H1 (cell line): ENCODE data around the gene INF2. TPM values are rescaled to one million over a fixed set of nuclear protein-coding genes. Genes with fewer than 3 reads are reported as not detected.

ENCODE experiments used
- CTCF ChIA-PET: fragments of 300-600 bp; sonication (Branson Sonifier 250); formaldehyde crosslinking; loops from one replicate; lab custom pipeline; 2021; ENCODE audit not compliant: partially characterized antibody; lab: Charles Lee
- POLR2A ChIA-PET: fragments of 300-600 bp; sonication (Branson Sonifier 250); formaldehyde crosslinking; loops from one replicate; lab custom pipeline; 2021; ENCODE audit warnings: inconsistent platforms; ENCODE audit not compliant: partially characterized antibody; lab: Charles Lee
- DNase-seq, 2 experiments: peaks; one replicate each; pipeline versions ENCODE4 v3.0.0 to v3.0.0-alpha.2; 2010 to 2022; ENCODE audit warnings: low spot score in 2 of 2, low read depth in 1 of 2, mixed read lengths in 1 of 2
- FAIRE-seq: peaks from 2 replicates; lab custom pipeline; 2011; peaks lifted over from hg19 to GRCh38; lab: Jason Lieb, UNC
- H2AFZ ChIP-seq: 2 replicates; pipeline ENCODE4 v1.8.1; 2012; ENCODE audit warnings: low read length, inconsistent platforms
- H2AK5ac ChIP-seq: 2 replicates; pipeline ENCODE4 v1.6.1; 2013; ENCODE audit warnings: low read depth, low read length
- H2BK120ac ChIP-seq: replicated peaks from 2 replicates; pipeline ENCODE3; 2013; ENCODE audit warnings: low read depth, low read length, inconsistent platforms
- H2BK12ac ChIP-seq: 2 replicates; pipeline ENCODE4 v1.6.1; 2013; ENCODE audit warnings: low read depth, low read length
- H2BK15ac ChIP-seq: 2 replicates; pipeline ENCODE4 v1.6.1; 2013; ENCODE audit warnings: low read length
- H2BK20ac ChIP-seq: 2 replicates; pipeline ENCODE4 v1.6.1; 2013; ENCODE audit warnings: low read length
- H2BK5ac ChIP-seq: 2 replicates; pipeline ENCODE4 v1.6.1; 2013; ENCODE audit warnings: low read depth, low read length
- H3K14ac ChIP-seq: 2 replicates; pipeline ENCODE4 v1.6.1; 2013; ENCODE audit warnings: inconsistent platforms; ENCODE audit not compliant: insufficient read length
- H3K18ac ChIP-seq: 2 replicates; pipeline ENCODE4 v1.6.1; 2013; ENCODE audit warnings: low read length; ENCODE audit errors: extremely low read depth
- H3K23ac ChIP-seq: 2 replicates; pipeline ENCODE4 v1.6.1; 2013; ENCODE audit warnings: inconsistent platforms; ENCODE audit not compliant: insufficient read length
- H3K23me2 ChIP-seq: 2 replicates; pipeline ENCODE4 v1.6.1; 2013; ENCODE audit warnings: low read depth, low read length
- H3K27ac ChIP-seq: 2 replicates; pipeline ENCODE4 v1.6.1; 2011; ENCODE audit warnings: low read depth, low read length, inconsistent platforms
- H3K27me3 ChIP-seq, 4 experiments: replicated peaks in 1 of 4; 1 replicate in 1 of 4; 2 replicates in 3 of 4; pipeline versions ENCODE4 v1.6.1 to v1.8.1; 2011 to 2013; ENCODE audit warnings: low read length in 3 of 4, mild to moderate bottlenecking in 3 of 4, inconsistent platforms in 2 of 4, mixed read lengths in 2 of 4, moderate library complexity in 1 of 4; ENCODE audit not compliant: control insufficient read depth in 3 of 4, insufficient read depth in 3 of 4; ENCODE audit errors: extremely low read depth in 1 of 4
- H3K36me3 ChIP-seq, 4 experiments: 2 replicates each; pipeline versions ENCODE4 v1.6.1 to v1.8.1; 2011 to 2013; ENCODE audit warnings: mild to moderate bottlenecking in 4 of 4, low read length in 3 of 4, moderate library complexity in 2 of 4, control low read depth in 1 of 4, inconsistent platforms in 1 of 4; ENCODE audit not compliant: insufficient read depth in 4 of 4, control insufficient read depth in 2 of 4
- H3K4ac ChIP-seq: replicated peaks from 2 replicates; pipeline ENCODE3; 2013; ENCODE audit warnings: low read length, low read depth, mixed read lengths, inconsistent platforms; ENCODE audit not compliant: insufficient read length
- H3K4me1 ChIP-seq, 4 experiments: replicated peaks in 1 of 4; 1 replicate in 1 of 4; 2 replicates in 3 of 4; pipeline versions ENCODE4 v1.6.1 to v1.8.1; 2011 to 2013; ENCODE audit warnings: low read length in 3 of 4, inconsistent platforms in 2 of 4, mixed read lengths in 1 of 4; ENCODE audit not compliant: insufficient read depth in 4 of 4, control insufficient read depth in 3 of 4
- H3K4me2 ChIP-seq, 2 experiments: 2 replicates each; pipeline versions ENCODE4 v1.6.1 to v1.8.1; 2011 to 2013; ENCODE audit warnings: low read depth in 2 of 2, low read length in 2 of 2, control low read depth in 1 of 2, inconsistent platforms in 1 of 2, mild to moderate bottlenecking in 1 of 2; ENCODE audit not compliant: insufficient read depth in 1 of 2
- H3K4me3 ChIP-seq, 4 experiments: fragments of 200-600, 300-600 bp in 1 of 4; sonication (generic), shearing (Covaris generic), sonication (Bioruptor Twin) in 1 of 4; 2 replicates each; pipeline versions ENCODE4 v1.5.1 to v1.8.1; 2011 to 2016; ENCODE audit warnings: low read length in 4 of 4, low read depth in 3 of 4, control low read depth in 2 of 4, inconsistent platforms in 2 of 4, mild to moderate bottlenecking in 2 of 4, mixed read lengths in 1 of 4, moderate library complexity in 1 of 4; ENCODE audit not compliant: insufficient read depth in 2 of 4; ENCODE audit errors: extremely low read depth in 1 of 4
- H3K56ac ChIP-seq: replicated peaks from 2 replicates; pipeline ENCODE3; 2013; ENCODE audit warnings: low read depth, mild to moderate bottlenecking, mixed read lengths, low read length, inconsistent platforms; ENCODE audit not compliant: insufficient read length
- H3K79me1 ChIP-seq: 2 replicates; pipeline ENCODE4 v1.6.1; 2013; ENCODE audit warnings: low read depth, low read length, control low read depth
- H3K79me2 ChIP-seq, 2 experiments: 2 replicates each; pipeline versions ENCODE4 v1.6.1 to v1.8.1; 2012 to 2013; ENCODE audit warnings: low read length in 2 of 2, mild to moderate bottlenecking in 2 of 2, inconsistent platforms in 1 of 2; ENCODE audit not compliant: insufficient read depth in 2 of 2, control insufficient read depth in 1 of 2
- H3K9ac ChIP-seq, 4 experiments: replicated peaks in 1 of 4; 1 replicate in 1 of 4; 2 replicates in 3 of 4; pipeline versions ENCODE4 v1.6.1 to v1.8.1; 2011 to 2013; ENCODE audit warnings: low read depth in 3 of 4, low read length in 3 of 4, control low read depth in 2 of 4, mild to moderate bottlenecking in 2 of 4, moderate library complexity in 2 of 4, inconsistent platforms in 1 of 4; ENCODE audit errors: extremely low read depth in 1 of 4
- H3K9me3 ChIP-seq, 2 experiments: 2 replicates each; pipeline versions ENCODE4 v1.6.1 to v1.8.1; 2012 to 2013; ENCODE audit warnings: mild to moderate bottlenecking in 2 of 2, moderate library complexity in 2 of 2, control low read depth in 1 of 2, inconsistent platforms in 1 of 2, low read depth in 1 of 2, low read length in 1 of 2, mixed read lengths in 1 of 2; ENCODE audit not compliant: insufficient read depth in 2 of 2
- H4K20me1 ChIP-seq, 2 experiments: replicated peaks in 1 of 2; 2 replicates each; pipeline versions ENCODE3 to v1.8.1; 2011 to 2013; ENCODE audit warnings: inconsistent platforms in 2 of 2, low read length in 2 of 2, mild to moderate bottlenecking in 1 of 2; ENCODE audit not compliant: insufficient read depth in 2 of 2, control insufficient read depth in 1 of 2
- H4K5ac ChIP-seq: 2 replicates; pipeline ENCODE4 v1.6.1; 2013; ENCODE audit warnings: low read length, low read depth, mixed read lengths, inconsistent platforms; ENCODE audit not compliant: insufficient read length
- H4K8ac ChIP-seq: 2 replicates; pipeline ENCODE4 v1.8.0; 2013; ENCODE audit warnings: mild to moderate bottlenecking, moderate library complexity, low read length, inconsistent platforms; ENCODE audit not compliant: insufficient read depth; ENCODE audit errors: extremely low read depth
- H4K91ac ChIP-seq: replicated peaks from 2 replicates; pipeline ENCODE3; 2013; ENCODE audit warnings: low read length, mixed read lengths, inconsistent platforms; ENCODE audit not compliant: insufficient read length
- BACH1 ChIP-seq: IDR thresholded peaks from 2 replicates; pipeline ENCODE4 v1.6.1; 2012; ENCODE audit warnings: low read length, improper control_type of control experiment
- BCL11A ChIP-seq, 2 experiments: IDR thresholded peaks; one replicate each; pipeline ENCODE4 v1.6.1; 2011; ENCODE audit warnings: low read depth in 2 of 2, low read length in 2 of 2, mild to moderate bottlenecking in 2 of 2
- CREB1 ChIP-seq: IDR thresholded peaks from 2 replicates; pipeline ENCODE4 v1.6.1; 2012; ENCODE audit warnings: inconsistent platforms
- E2F6 ChIP-seq: IDR thresholded peaks from 2 replicates; pipeline ENCODE4 v1.6.1; 2012; ENCODE audit warnings: inconsistent platforms
- KDM1A ChIP-seq: fragments of 200-600, 300-600 bp; sonication (generic); IDR thresholded peaks from 2 replicates; pipeline ENCODE4 v1.7.1; 2016; ENCODE audit warnings: mild to moderate bottlenecking, low read length, borderline replicate concordance
- TAF7 ChIP-seq: optimal IDR thresholded peaks from 2 replicates; pipeline ENCODE3; 2011; ENCODE audit warnings: low read depth, mild to moderate bottlenecking, inconsistent platforms, low read length, moderate library complexity, borderline replicate concordance
- USF2 ChIP-seq: IDR thresholded peaks from 2 replicates; pipeline ENCODE4 v1.6.1; 2011; ENCODE audit warnings: low read length, improper control_type of control experiment
- YY1 ChIP-seq: IDR thresholded peaks from 2 replicates; pipeline ENCODE4 v1.6.1; 2011; ENCODE audit warnings: low read depth, mild to moderate bottlenecking, low read length
- ZNF274 ChIP-seq: IDR thresholded peaks from 2 replicates; pipeline ENCODE4 v1.7.0; 2012; ENCODE audit warnings: low read length, borderline replicate concordance; ENCODE audit errors: extremely low read depth
- WGBS, 2 experiments: shearing (Covaris generic) in 1 of 2; methylation state at CpG; one replicate each; pipeline versions ENCODE4 v1.1.6 to v1.1.7; 2013 to 2015; ENCODE audit warnings: low lambda C conversion rate in 2 of 2, mixed read lengths in 2 of 2, inconsistent platforms in 1 of 2, low coverage in 1 of 2, missing lambda C conversion rate in 1 of 2; ENCODE audit not compliant: insufficient replicate concordance in 2 of 2, insufficient coverage in 1 of 2, insufficient read length in 1 of 2; ENCODE audit errors: extremely low coverage in 1 of 2, missing lambda C conversion rate in 1 of 2; 5-methylcytosine and 5-hydroxymethylcytosine counted together
- polyA plus RNA-seq, 7 experiments: library from polyadenylated mRNA; depleted of rRNA in 3 of 7; stranded (reverse) in 5 of 7; unstranded in 2 of 7; fragments of >200 nt in 5 of 7; fragments of 200-250 nt in 2 of 7; gene quantifications; 1 replicate in 5 of 7; 2 replicates in 1 of 7; 4 replicates in 1 of 7; pipeline versions ENCODE4 v1.2.1 to v1.2.3, GENCODE V29; 2011 to 2013; ENCODE audit warnings: missing spikeins in 2 of 7, mixed read lengths in 2 of 7
- total RNA-seq: library from RNA; stranded (reverse); fragmentation: NEBNext Ultra II Directional; extraction: Animal tissue kit (Norgen Biotek cat#: 25700); gene quantifications from 2 replicates; pipeline ENCODE4 v1.2.1, GENCODE V29; 2021

The INF2 gene
- total and polyA plus RNA-seq, 2 of the 8 experiments (the other 6 are each of a cell fraction or from before 2014, with no cell fraction given) = 29.1 to 59.5 TPM

GRCh38 chr14:104655128-104655848 lies 34.1 kb upstream of the INF2 start:
- no peaks in the 10 kb centered on the region for H4K20me1 ChIP-seq
- no peak overlapping the region for H2AFZ ChIP-seq
- ChIA-PET CTCF (interaction anchor here (0.8 to 1.0 kb wide), 2 partner anchors 11 to 287 kb away, joined by 3 to 4 read pairs; no protein-coding TSS in a partner anchor), POLR2A (interaction anchor here (2.4 kb wide), 1 partner anchor 22 kb away, joined by 8 read pairs; no protein-coding TSS in a partner anchor)
- H3K9me3 ChIP-seq = peaks cover 14 to 29% of the 10 kb centered on the region in 2 experiments
- no peak overlapping the region for H3K9ac ChIP-seq
- H3K23ac ChIP-seq = no peak overlapping the region
- no peak overlapping the region for H2BK20ac ChIP-seq
- H3K27me3 ChIP-seq = 0 out of 7 replicates have a peak, but pooled peaks cover 0 to 6% (median 2%) of the 10 kb centered on the region in 4 experiments
- peaks cover 0 to 8% (median 1%) of the 10 kb centered on the region in 4 experiments; a peak in 3 of 7 replicates for H3K4me1 ChIP-seq
- no peaks in the 10 kb centered on the region for H3K23me2 ChIP-seq
- no peak overlapping the region for H2BK5ac ChIP-seq
- H3K27ac ChIP-seq = no peak overlapping the region
- no peak overlapping the region for H3K4me2 ChIP-seq
- no peak overlapping the region for H3K18ac ChIP-seq
- H3K36me3 ChIP-seq = no peaks in the 10 kb centered on the region
- H2AK5ac ChIP-seq = no peak overlapping the region; the same call in 1 of the 2 replicates
- H4K5ac ChIP-seq = no peak overlapping the region
- H3K14ac ChIP-seq = no peak overlapping the region
- FAIRE-seq = no peak
- no peaks in the 10 kb centered on the region for H3K79me2 ChIP-seq
- H4K91ac ChIP-seq = no peak overlapping the region
- H3K56ac ChIP-seq = no peak overlapping the region
- H3K4me3 ChIP-seq = no peak overlapping the region
- H3K79me1 ChIP-seq = no peaks in the 10 kb centered on the region
- H2BK15ac ChIP-seq = no peak overlapping the region
- WGBS, 2 experiments = 93% methylated on average over 12 of the region's 14 CpGs; no CpG with 5 or more reads in 1 of the 2 experiments
- DNase-seq = no peak
- no peak overlapping the region for H2BK12ac ChIP-seq
- H4K8ac ChIP-seq = no peak overlapping the region
- H2BK120ac ChIP-seq = no peak overlapping the region
- H3K4ac ChIP-seq = no peak overlapping the region
- TF ChIP-seq CREB1 (no peak), ZNF274 (no peak), YY1 (no peak), E2F6 (no peak), KDM1A (no peak), BACH1 (no peak), TAF7 (no peak), USF2 (no peak), BCL11A (IDR thresholded peaks at IDR 0.05; ENCODE audit: low read depth in 2 of 2, low read length in 2 of 2) (no peak)
